ENCODE data around the gene MAP1B. TPM values are rescaled to one million over a fixed set of nuclear protein-coding genes. Genes with fewer than 3 reads are reported as not detected.

Gene MAP1B
- polyA plus RNA-seq, 3 donors, result 0.02 TPM; not detected in 2

DNA sequence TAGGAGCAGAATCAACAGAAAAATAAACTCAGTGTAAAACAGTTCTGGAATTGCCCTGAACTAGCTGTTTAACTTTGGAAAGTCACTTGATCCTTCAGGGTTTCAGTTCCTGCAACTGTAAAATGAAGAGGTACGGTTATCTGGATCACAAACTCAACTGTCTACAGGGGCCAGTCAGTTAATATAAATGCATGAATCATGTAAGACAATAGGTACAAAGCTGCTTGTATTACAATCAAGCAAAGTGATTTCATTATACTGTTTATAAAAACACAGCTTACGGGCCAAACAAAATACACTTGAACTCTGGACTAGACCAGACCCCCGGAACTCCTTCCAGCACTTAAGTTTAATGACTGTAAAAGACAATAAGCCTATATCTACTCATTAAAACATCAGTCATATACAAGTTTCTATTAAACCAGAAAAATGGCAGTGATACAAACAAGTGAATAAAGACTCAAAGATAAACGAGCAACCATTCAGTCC, 139.7 kb downstream of the MAP1B start:
- no peaks in the 10 kb centered on the region for H3K9me3 ChIP-seq (replicated peaks in 1 of 2; ENCODE audit: control insufficient read depth in 1 of 2, insufficient read depth in 1 of 2, low read length in 2 of 2)
- H3K4me3 ChIP-seq (replicated peaks in 1 of 3; ENCODE audit: low read depth in 2 of 3, low read length in 3 of 3), result no peak overlapping the region
- intact Hi-C loops (cut with micrococcal nuclease), result no loop called here
- DNase-seq, result no peak
- H3K27me3 ChIP-seq (ENCODE audit: control insufficient read depth in 2 of 2, insufficient read depth in 2 of 2, low read length in 2 of 2), result no peaks in the 10 kb centered on the region
- no peak overlapping the region for H3K27ac ChIP-seq (ENCODE audit: low read depth in 1 of 2, low read length in 2 of 2)
- 20% methylated on average over 1 of the region's 4 CpGs for WGBS (ENCODE audit: insufficient coverage)
- H3K79me2 ChIP-seq (ENCODE audit: insufficient read depth, low read length), result no peaks in the 10 kb centered on the region
- no peaks in the 10 kb centered on the region for H3K4me1 ChIP-seq (ENCODE audit: control insufficient read depth in 1 of 2, insufficient read depth in 2 of 2, low read length in 2 of 2)
- Mint-ChIP-seq H3K4me3 (no peak overlapping the region), H3K9me3 (no peaks in the 10 kb centered on the region), H3K4me1 (peaks cover 3% of the 10 kb centered on the region), H3K27me3 (ENCODE audit: low read depth in 3 of 3) (no peaks in the 10 kb centered on the region), H3K36me3 (peaks cover 9 to 12% of the 10 kb centered on the region in 2 donors), H3K27ac (no peak overlapping the region)
- TF ChIP-seq, protein P1, sequence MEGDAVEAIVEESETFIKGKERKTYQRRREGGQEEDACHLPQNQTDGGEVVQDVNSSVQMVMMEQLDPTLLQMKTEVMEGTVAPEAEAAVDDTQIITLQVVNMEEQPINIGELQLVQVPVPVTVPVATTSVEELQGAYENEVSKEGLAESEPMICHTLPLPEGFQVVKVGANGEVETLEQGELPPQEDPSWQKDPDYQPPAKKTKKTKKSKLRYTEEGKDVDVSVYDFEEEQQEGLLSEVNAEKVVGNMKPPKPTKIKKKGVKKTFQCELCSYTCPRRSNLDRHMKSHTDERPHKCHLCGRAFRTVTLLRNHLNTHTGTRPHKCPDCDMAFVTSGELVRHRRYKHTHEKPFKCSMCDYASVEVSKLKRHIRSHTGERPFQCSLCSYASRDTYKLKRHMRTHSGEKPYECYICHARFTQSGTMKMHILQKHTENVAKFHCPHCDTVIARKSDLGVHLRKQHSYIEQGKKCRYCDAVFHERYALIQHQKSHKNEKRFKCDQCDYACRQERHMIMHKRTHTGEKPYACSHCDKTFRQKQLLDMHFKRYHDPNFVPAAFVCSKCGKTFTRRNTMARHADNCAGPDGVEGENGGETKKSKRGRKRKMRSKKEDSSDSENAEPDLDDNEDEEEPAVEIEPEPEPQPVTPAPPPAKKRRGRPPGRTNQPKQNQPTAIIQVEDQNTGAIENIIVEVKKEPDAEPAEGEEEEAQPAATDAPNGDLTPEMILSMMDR (IDR thresholded peaks at IDR 0.05), result no peak
- H3K9ac ChIP-seq (ENCODE audit: insufficient read depth, low read length, poor library complexity, severe bottlenecking), result no peak overlapping the region
- no peak overlapping the region for H2AFZ ChIP-seq (ENCODE audit: insufficient read depth, low read depth, low read length, poor library complexity, severe bottlenecking)
- no peaks in the 10 kb centered on the region for H4K20me1 ChIP-seq (ENCODE audit: insufficient read depth, low read length)
- no peaks in the 10 kb centered on the region for H3K36me3 ChIP-seq (replicated peaks in 1 of 2; ENCODE audit: control insufficient read depth in 1 of 2, insufficient read depth in 2 of 2, low read length in 2 of 2)
- H3K4me2 ChIP-seq (replicated peaks; ENCODE audit: extremely low read depth, low read length, poor library complexity, severe bottlenecking), result no peak overlapping the region

DNA sequence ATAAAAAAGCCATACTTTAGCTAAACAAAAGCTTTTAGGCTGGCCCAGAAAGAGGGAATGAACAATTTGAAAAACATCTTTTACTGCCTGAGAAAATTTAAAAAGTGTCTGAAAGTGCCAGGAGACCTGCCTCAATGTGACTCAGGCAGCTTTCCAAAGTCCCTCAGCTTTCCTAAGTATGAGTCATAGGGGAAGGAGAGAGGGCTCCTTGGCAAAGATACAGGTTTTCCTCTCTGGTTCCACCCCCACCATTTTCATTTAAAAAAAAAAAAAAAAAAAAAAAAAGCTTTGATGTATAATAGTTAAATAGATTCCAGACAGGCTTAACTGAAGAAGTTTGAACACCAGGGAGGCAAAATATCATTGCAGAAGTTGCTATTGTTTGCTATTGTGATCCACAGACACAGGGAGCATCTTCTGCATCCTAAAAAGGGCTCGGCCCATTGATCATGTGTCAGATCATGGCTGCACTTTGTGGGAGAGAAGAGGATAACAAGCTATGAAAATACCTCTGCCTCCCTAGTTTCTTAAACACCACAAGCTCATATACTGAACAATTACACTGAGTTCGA, 141.2 kb downstream of the MAP1B start:
- no peak overlapping the region for H3K27ac Mint-ChIP-seq
- H3K4me1 Mint-ChIP-seq, result peaks cover 5% of the 10 kb centered on the region
- H3K36me3 Mint-ChIP-seq, result peaks cover 12 to 14% of the 10 kb centered on the region in 2 donors
- H3K4me3 ChIP-seq (replicated peaks in 1 of 3; ENCODE audit: low read depth in 2 of 3, low read length in 3 of 3), result no peak overlapping the region
- no peaks in the 10 kb centered on the region for H3K9me3 ChIP-seq (replicated peaks in 1 of 2; ENCODE audit: control insufficient read depth in 1 of 2, insufficient read depth in 1 of 2, low read length in 2 of 2)
- no peak overlapping the region for H3K4me2 ChIP-seq (replicated peaks; ENCODE audit: extremely low read depth, low read length, poor library complexity, severe bottlenecking)
- H4K20me1 ChIP-seq (ENCODE audit: insufficient read depth, low read length), result no peaks in the 10 kb centered on the region
- peaks cover 0 to 3% of the 10 kb centered on the region in 2 donors for H3K36me3 ChIP-seq (replicated peaks in 1 of 2; ENCODE audit: control insufficient read depth in 1 of 2, insufficient read depth in 2 of 2, low read length in 2 of 2)
- TF ChIP-seq, protein P1 (IDR thresholded peaks at IDR 0.05), result no peak
- H3K4me3 Mint-ChIP-seq, result no peak overlapping the region
- no peak overlapping the region for H3K9ac ChIP-seq (ENCODE audit: insufficient read depth, low read length, poor library complexity, severe bottlenecking)
- no peaks in the 10 kb centered on the region for H3K9me3 Mint-ChIP-seq
- intact Hi-C loops (cut with micrococcal nuclease), result no loop called here
- no peaks in the 10 kb centered on the region for H3K79me2 ChIP-seq (ENCODE audit: insufficient read depth, low read length)
- H3K27me3 Mint-ChIP-seq (ENCODE audit: low read depth in 3 of 3), result no peaks in the 10 kb centered on the region
- no peak overlapping the region for H3K27ac ChIP-seq (ENCODE audit: low read depth in 1 of 2, low read length in 2 of 2)
- no peaks in the 10 kb centered on the region for H3K27me3 ChIP-seq (ENCODE audit: control insufficient read depth in 2 of 2, insufficient read depth in 2 of 2, low read length in 2 of 2)
- no peaks in the 10 kb centered on the region for H3K4me1 ChIP-seq (ENCODE audit: control insufficient read depth in 1 of 2, insufficient read depth in 2 of 2, low read length in 2 of 2)
- no CpG with 5 or more reads among the region's 2 CpGs for WGBS (ENCODE audit: insufficient coverage)
- no peak for DNase-seq
- H2AFZ ChIP-seq (ENCODE audit: insufficient read depth, low read depth, low read length, poor library complexity, severe bottlenecking), result no peak overlapping the region
